SK-N-MC (cell line): ENCODE data around the gene LONRF2.

Source experiments
- EZH2 ChIP-seq: fragments of 200-600 bp; sonication (generic); IDR thresholded peaks from one replicate; pipeline ENCODE4 v1.6.1; 2017; ENCODE audit warnings: antibody characterized with exemption
- FOXP2 ChIP-seq: optimal IDR thresholded peaks from 2 replicates; pipeline ENCODE3; 2011; ENCODE audit warnings: mild to moderate bottlenecking, moderate library complexity; ENCODE audit not compliant: insufficient read depth; ENCODE audit errors: extremely low read length, control extremely low read depth
- POLR2AphosphoS5 ChIP-seq: IDR thresholded peaks from 2 replicates; pipeline ENCODE4 v1.6.1; 2012; ENCODE audit warnings: mild to moderate bottlenecking, low read depth, low read length, borderline replicate concordance

- TF ChIP-seq POLR2AphosphoS5 (no peak), EZH2 (no peak), FOXP2 (no peak)
Measured at GRCh38 chr2:100242891-100243619, 79.2 kb downstream of the LONRF2 start.
